Heart left ventricle (tissue), 13 donors: Measurements from ENCODE around the gene KCNMB3.

ENCODE experiments used
- POLR2A ChIP-seq, 2 donors: fragments of 450-650 bp; IDR thresholded peaks; one replicate each; pipeline ENCODE4 v1.6.1; 2017; ENCODE audit warnings: antibody characterized with exemption in 2 of 2, mild to moderate bottlenecking in 2 of 2, moderate library complexity in 2 of 2
- TF ChIP-seq, protein P1 (sequence below), 12 donors: fragments of 200-600 bp; sonication (generic) in 4 of 12; IDR thresholded peaks; one replicate each; pipeline versions ENCODE4 v1.5.0 to v1.8.0; 2018 to 2022; ENCODE audit warnings: antibody characterized with exemption in 12 of 12, mild to moderate bottlenecking in 5 of 12
- donor health status: ischemic (EF 13 %, LVEDD 7.1; RV severe dilation, severe dysfunction).
- donor health status: DM: no; HTN: yes; CAD: no.
- donor health status: DM: no; HTN: no; CAD: no.
- donor health status: ischemic (EF 25% LVEDD 6.9; RV normal size, moderate dysfunction).
- donor health status: ischemic (EF 25% LVEDD 5.7; RV mildly dilated, moderate dysfunction).
- donor health status: ischemic (EF 35%, LVEDD 5.7; RV mildly dilated, moderate dysfunction).
- donor health status: nonischemic (EF 11% LVEDD 7.7; RV severe dilation, severe dysfunction).
- donor health status: DM: yes; HTN: yes; CAD: no.
- donor health status: PGD.
- donor health status: ischemic (EF 29% LVEDD 5.4; RV normal size, mild dysfunction).
- donor health status: nonischemic (EF 23%, LVEDD 6.1; RV moderate dilation, normal function).

DNA sequence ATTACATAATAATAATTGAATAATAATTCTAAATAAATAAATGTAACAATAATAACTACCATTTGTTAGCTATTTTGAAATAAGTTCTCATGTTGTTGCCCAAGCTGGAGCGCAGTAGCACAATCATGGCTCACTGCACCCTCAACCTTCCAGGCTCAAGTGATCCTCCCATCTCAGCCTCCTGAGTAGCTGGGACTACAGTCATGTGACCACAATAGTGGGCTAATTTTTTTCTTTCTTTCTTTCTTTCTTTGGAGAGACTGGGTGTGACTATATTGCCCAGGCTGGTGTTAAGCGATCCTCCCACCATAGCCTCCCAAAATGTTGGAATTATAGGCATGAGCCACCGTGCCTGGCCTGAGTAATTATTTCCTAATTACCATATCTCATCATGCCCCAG lies 30.9 kb upstream of the KCNMB3 start:
- TF ChIP-seq POLR2A (IDR thresholded peaks at IDR 0.05): no peak
- TF ChIP-seq, protein P1, sequence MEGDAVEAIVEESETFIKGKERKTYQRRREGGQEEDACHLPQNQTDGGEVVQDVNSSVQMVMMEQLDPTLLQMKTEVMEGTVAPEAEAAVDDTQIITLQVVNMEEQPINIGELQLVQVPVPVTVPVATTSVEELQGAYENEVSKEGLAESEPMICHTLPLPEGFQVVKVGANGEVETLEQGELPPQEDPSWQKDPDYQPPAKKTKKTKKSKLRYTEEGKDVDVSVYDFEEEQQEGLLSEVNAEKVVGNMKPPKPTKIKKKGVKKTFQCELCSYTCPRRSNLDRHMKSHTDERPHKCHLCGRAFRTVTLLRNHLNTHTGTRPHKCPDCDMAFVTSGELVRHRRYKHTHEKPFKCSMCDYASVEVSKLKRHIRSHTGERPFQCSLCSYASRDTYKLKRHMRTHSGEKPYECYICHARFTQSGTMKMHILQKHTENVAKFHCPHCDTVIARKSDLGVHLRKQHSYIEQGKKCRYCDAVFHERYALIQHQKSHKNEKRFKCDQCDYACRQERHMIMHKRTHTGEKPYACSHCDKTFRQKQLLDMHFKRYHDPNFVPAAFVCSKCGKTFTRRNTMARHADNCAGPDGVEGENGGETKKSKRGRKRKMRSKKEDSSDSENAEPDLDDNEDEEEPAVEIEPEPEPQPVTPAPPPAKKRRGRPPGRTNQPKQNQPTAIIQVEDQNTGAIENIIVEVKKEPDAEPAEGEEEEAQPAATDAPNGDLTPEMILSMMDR (IDR thresholded peaks at IDR 0.05): no peak
